ENCODE measurements around the gene CADPS.

Gene CADPS

GRCh38 chr3:62708638-62709373, 166.4 kb downstream of the CADPS start:
- no peak overlapping the region for H3K27ac ChIP-seq
- no peak for TF ChIP-seq ZFX (IDR thresholded peaks at IDR 0.05; ENCODE audit: borderline replicate concordance)
- TF ChIP-seq, protein P1, sequence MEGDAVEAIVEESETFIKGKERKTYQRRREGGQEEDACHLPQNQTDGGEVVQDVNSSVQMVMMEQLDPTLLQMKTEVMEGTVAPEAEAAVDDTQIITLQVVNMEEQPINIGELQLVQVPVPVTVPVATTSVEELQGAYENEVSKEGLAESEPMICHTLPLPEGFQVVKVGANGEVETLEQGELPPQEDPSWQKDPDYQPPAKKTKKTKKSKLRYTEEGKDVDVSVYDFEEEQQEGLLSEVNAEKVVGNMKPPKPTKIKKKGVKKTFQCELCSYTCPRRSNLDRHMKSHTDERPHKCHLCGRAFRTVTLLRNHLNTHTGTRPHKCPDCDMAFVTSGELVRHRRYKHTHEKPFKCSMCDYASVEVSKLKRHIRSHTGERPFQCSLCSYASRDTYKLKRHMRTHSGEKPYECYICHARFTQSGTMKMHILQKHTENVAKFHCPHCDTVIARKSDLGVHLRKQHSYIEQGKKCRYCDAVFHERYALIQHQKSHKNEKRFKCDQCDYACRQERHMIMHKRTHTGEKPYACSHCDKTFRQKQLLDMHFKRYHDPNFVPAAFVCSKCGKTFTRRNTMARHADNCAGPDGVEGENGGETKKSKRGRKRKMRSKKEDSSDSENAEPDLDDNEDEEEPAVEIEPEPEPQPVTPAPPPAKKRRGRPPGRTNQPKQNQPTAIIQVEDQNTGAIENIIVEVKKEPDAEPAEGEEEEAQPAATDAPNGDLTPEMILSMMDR (IDR thresholded peaks at IDR 0.05): no peak

GRCh38 chr3:62705721-62706120, 169.5 kb downstream of the CADPS start:
- TF ChIP-seq, protein P1 (IDR thresholded peaks at IDR 0.05): no peak
- no peak for TF ChIP-seq ZFX (IDR thresholded peaks at IDR 0.05; ENCODE audit: borderline replicate concordance)
- H3K27ac ChIP-seq: no peak overlapping the region

GRCh38 chr3:62703451-62704167, 171.6 kb downstream of the CADPS start:
- H3K27ac ChIP-seq: no peak overlapping the region
- no peak for TF ChIP-seq ZFX (IDR thresholded peaks at IDR 0.05; ENCODE audit: borderline replicate concordance)
- TF ChIP-seq, protein P1 (IDR thresholded peaks at IDR 0.05): no peak

DNA sequence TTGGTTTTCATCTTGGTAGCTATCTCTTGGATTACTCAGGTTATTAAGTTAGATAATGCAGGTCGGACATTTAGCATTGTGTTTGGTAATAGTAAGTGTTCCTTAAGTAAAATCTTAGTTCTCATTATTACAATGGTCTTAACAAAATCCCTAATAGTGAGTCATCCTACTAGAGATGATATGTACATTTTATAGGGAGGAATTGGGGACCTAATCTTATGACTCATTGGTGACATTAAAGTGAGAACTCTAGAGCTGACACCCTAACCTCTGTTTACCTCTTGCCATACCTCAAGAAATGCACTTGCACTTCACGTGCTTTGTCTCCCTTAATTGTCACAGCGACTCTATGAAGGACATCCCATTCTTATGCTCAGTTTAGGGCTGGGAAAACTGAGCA, 174.9 kb downstream of the CADPS start:
- H3K27ac ChIP-seq: no peak overlapping the region
- TF ChIP-seq, protein P1 (IDR thresholded peaks at IDR 0.05): no peak
- no peak for TF ChIP-seq ZFX (IDR thresholded peaks at IDR 0.05; ENCODE audit: borderline replicate concordance)

DNA sequence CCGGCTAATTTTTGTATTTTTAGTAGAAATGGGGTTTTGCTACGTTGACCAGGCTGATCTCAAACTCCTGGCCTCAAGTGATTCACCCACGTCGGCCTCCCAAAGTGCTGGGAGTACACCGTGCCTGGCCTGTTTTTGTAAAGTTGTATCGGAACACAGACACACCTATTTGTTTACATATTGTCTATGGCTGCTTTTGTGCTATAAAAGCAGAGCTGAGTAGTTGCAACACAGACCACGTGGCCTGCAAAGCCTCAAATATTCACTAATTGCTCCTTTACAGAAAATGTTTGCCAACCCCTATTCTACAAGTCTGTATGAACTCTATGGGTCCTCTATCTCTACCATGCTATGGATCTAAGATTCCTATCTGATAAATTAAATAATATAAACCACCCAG, 175.5 kb downstream of the CADPS start:
- no peak for TF ChIP-seq ZFX (IDR thresholded peaks at IDR 0.05; ENCODE audit: borderline replicate concordance)
- TF ChIP-seq, protein P1 (IDR thresholded peaks at IDR 0.05): no peak
- H3K27ac ChIP-seq: no peak overlapping the region

GRCh38 chr3:62696011-62696410, 179.2 kb downstream of the CADPS start:
- no peak for TF ChIP-seq ZFX (IDR thresholded peaks at IDR 0.05; ENCODE audit: borderline replicate concordance)
- TF ChIP-seq, protein P1 (IDR thresholded peaks at IDR 0.05): no peak
- no peak overlapping the region for H3K27ac ChIP-seq

DNA sequence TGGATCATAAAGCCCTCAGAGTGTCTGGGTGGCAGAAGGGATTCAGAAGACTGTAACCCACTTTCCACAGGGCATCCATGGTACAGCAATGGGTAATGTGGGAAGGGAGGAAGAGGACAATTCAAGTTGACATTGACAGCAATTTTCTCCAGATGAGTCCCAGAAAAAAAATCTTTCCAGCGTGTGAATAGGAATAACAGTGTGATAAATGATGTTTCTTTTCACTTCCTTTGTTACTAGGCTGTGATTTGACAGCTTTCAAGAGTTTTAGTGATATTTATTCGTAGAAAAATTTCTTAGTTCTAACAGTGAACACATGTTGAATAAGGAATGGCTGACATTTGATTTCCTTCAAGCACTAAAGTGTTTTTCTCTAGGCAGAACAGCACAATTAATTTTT, 186.4 kb downstream of the CADPS start:
- no peak overlapping the region for H3K27ac ChIP-seq
- TF ChIP-seq ZFX (IDR thresholded peaks at IDR 0.05; ENCODE audit: borderline replicate concordance): no peak
- TF ChIP-seq, protein P1 (IDR thresholded peaks at IDR 0.05): no peak

All from 22Rv1 (cell line).